K562 (cell line): ENCODE results near the gene FOXA3. TPM values are rescaled to one million over a fixed set of nuclear protein-coding genes. Genes with fewer than 3 reads are reported as not detected.

ENCODE experiments used
- ATAC-seq: fragments of 200-7000 bp; cut with Tn5 transposase; 3 replicates; pipeline ENCODE4 v1.9.1; 2020; ENCODE audit warnings: moderate library complexity
- BruUV-seq: library from RNA; stranded (reverse); fragments of 400-500 nt; replicated peaks from 2 replicates; lab custom pipeline; 2021; lab: Mats Ljungman, UMichigan
- CTCF ChIA-PET: fragments of 300-600 bp; formaldehyde crosslinking; extraction: SDS; loops from one replicate; lab custom pipeline; 2021; ENCODE audit warnings: low intra/inter-chr PET ratio; lab: Yijun Ruan, JAX
- POLR2A ChIA-PET: fragments of 300-600, 350-650 bp; sonication (Branson Sonifier 250); formaldehyde crosslinking; extraction: SDS; loops from one replicate; lab custom pipeline; 2021; ENCODE audit warnings: antibody characterized with exemption, inconsistent platforms; lab: Yijun Ruan, JAX
- DNase-seq, 4 experiments: peaks; one replicate each; pipeline versions ENCODE4 v3.0.0 to v3.0.0-alpha.2; 2011 to 2018; ENCODE audit warnings: low spot score in 3 of 4, mixed read lengths in 3 of 4; ENCODE audit errors: extremely low read depth in 1 of 4
- FAIRE-seq: peaks from 2 replicates; lab custom pipeline; 2011; peaks lifted over from hg19 to GRCh38; lab: Jason Lieb, UNC
- H2AFZ ChIP-seq: 2 replicates; pipeline ENCODE4 v1.6.0; 2011; ENCODE audit warnings: low read depth, low read length, control low read depth, inconsistent platforms
- H3K27ac ChIP-seq: fragments of 200-600 bp; 3 replicates; pipeline ENCODE4 v1.8.0; 2011; ENCODE audit warnings: low read depth, mild to moderate bottlenecking, control low read depth, inconsistent platforms, low read length, moderate library complexity, mixed read lengths; ENCODE audit errors: extremely low read depth
- H3K27me3 ChIP-seq, 2 experiments: fragments of 300-600 bp in 1 of 2; 2 replicates in 1 of 2; 3 replicates in 1 of 2; pipeline versions ENCODE4 v1.6.0 to v1.8.0; 2011; ENCODE audit warnings: inconsistent platforms in 2 of 2, low read length in 2 of 2, mild to moderate bottlenecking in 1 of 2, mixed read lengths in 1 of 2, moderate library complexity in 1 of 2; ENCODE audit not compliant: control insufficient read depth in 2 of 2, insufficient read depth in 2 of 2
- H3K36me3 ChIP-seq: fragments of 300-600 bp; 3 replicates; pipeline ENCODE4 v1.8.0; 2011; ENCODE audit warnings: mild to moderate bottlenecking, low read length, inconsistent platforms; ENCODE audit not compliant: control insufficient read depth, insufficient read depth
- H3K4me1 ChIP-seq, 2 experiments: fragments of 200-600 bp in 1 of 2; replicated peaks in 1 of 2; 2 replicates in 1 of 2; 3 replicates in 1 of 2; pipeline versions ENCODE4 v1.5.1 to v1.8.0; 2011; ENCODE audit warnings: inconsistent platforms in 2 of 2, low read length in 2 of 2, mild to moderate bottlenecking in 1 of 2, mixed read lengths in 1 of 2, moderate library complexity in 1 of 2; ENCODE audit not compliant: control insufficient read depth in 2 of 2, insufficient read depth in 2 of 2
- H3K4me2 ChIP-seq: 2 replicates; pipeline ENCODE4 v1.6.1; 2011; ENCODE audit warnings: low read length, control low read depth, inconsistent platforms, mixed read lengths; ENCODE audit not compliant: insufficient read depth
- H3K4me3 ChIP-seq: fragments of 200-600 bp; sonication (generic), shearing (Covaris generic); 2 replicates; pipeline ENCODE4 v1.5.1; 2016; ENCODE audit warnings: control low read depth, inconsistent platforms
- H3K79me2 ChIP-seq: fragments of 200-600 bp; 3 replicates; pipeline ENCODE4 v1.8.0; 2011; ENCODE audit warnings: low read length, inconsistent platforms; ENCODE audit not compliant: control insufficient read depth, insufficient read depth
- H3K9ac ChIP-seq, 2 experiments: 2 replicates each; pipeline versions ENCODE4 v1.6.0 to v1.6.1; 2011; ENCODE audit warnings: low read depth in 2 of 2, low read length in 2 of 2, control low read depth in 1 of 2, inconsistent platforms in 1 of 2, mild to moderate bottlenecking in 1 of 2, mixed read lengths in 1 of 2; ENCODE audit not compliant: insufficient read depth in 1 of 2
- H3K9me1 ChIP-seq: one replicate; pipeline ENCODE4 v1.6.0; 2011; ENCODE audit warnings: inconsistent platforms, mild to moderate bottlenecking, low read length, moderate library complexity; ENCODE audit not compliant: control insufficient read depth, insufficient read depth
- H3K9me3 ChIP-seq: replicated peaks from 2 replicates; pipeline ENCODE4 v1.5.1; 2011; ENCODE audit warnings: low read depth, low read length, inconsistent platforms; ENCODE audit not compliant: control insufficient read depth, insufficient read depth
- H4K20me1 ChIP-seq: replicated peaks from 2 replicates; pipeline ENCODE4 v1.6.1; 2011; ENCODE audit warnings: low read length, inconsistent platforms, mixed read lengths; ENCODE audit not compliant: control insufficient read depth, insufficient read depth
- MEIS2 ChIP-seq: fragments of 450-650 bp; IDR thresholded peaks from 2 replicates; pipeline ENCODE4 v1.6.1; 2014; ENCODE audit warnings: mild to moderate bottlenecking; ENCODE audit not compliant: partially characterized antibody
- MTF1 ChIP-seq: fragments of 250-450 bp; sonication (Bioruptor Pico); IDR thresholded peaks from 2 replicates; pipeline ENCODE4 v1.9.0; 2021; ENCODE audit warnings: moderate library complexity, mild to moderate bottlenecking, inconsistent platforms, borderline replicate concordance
- PKNOX1 ChIP-seq: fragments of 450-650 bp; IDR thresholded peaks from 2 replicates; pipeline ENCODE4 v1.6.1; 2016
- RREB1 ChIP-seq: fragments of 250-450 bp; sonication (Bioruptor Pico); IDR thresholded peaks from 2 replicates; pipeline ENCODE4 v1.4.0; 2020
- ZNF41 ChIP-seq: fragments of 250-450 bp; sonication (Bioruptor Pico); conservative IDR thresholded peaks from 2 replicates; pipeline ENCODE4 v1.4.0; 2020; ENCODE audit warnings: mild to moderate bottlenecking
- WGBS: fragments of 100-300 bp; shearing (Covaris generic); methylation state at CpG from one replicate; pipeline ENCODE4 v1.1.6; 2016; ENCODE audit warnings: low coverage, mixed read lengths; ENCODE audit not compliant: insufficient coverage; ENCODE audit errors: missing lambda C conversion rate; 5-methylcytosine and 5-hydroxymethylcytosine counted together
- in situ Hi-C: fragments of 300-500 bp; cut with MboI; formaldehyde crosslinking; loops from 4 replicates; pipeline ENCODE4 v1.15.0; 2018; ENCODE audit warnings: inconsistent platforms, mixed read lengths
- intact Hi-C: fragments of 100-400 bp; cut with micrococcal nuclease; formaldehyde crosslinking; loops from 2 replicates; pipeline ENCODE4 v1.14.2; 2022
- polyA plus RNA-seq, 8 experiments: library from polyadenylated mRNA; depleted of rRNA in 4 of 8; stranded (reverse) in 5 of 8; unstranded in 3 of 8; fragments of >200 nt; fragmentation: Nextera tagmentation in 2 of 8; fragmentation: Illumina TruSeq in 1 of 8; extraction: Ambion mirVana in 2 of 8; extraction: Trizol in 1 of 8; gene quantifications; 2 replicates each; pipeline versions ENCODE4 v1.2.1 to v1.2.3, GENCODE V29; 2011 to 2014; ENCODE audit warnings: inconsistent platforms in 1 of 8, missing spikeins in 1 of 8
- total RNA-seq, 7 experiments: library from RNA; depleted of rRNA in 6 of 7; stranded (reverse); fragments of >200 nt in 6 of 7; fragmentation: Illumina TruSeq in 2 of 7; extraction: Trizol in 2 of 7; gene quantifications; 2 replicates each; pipeline versions ENCODE4 v1.2.1 to v1.2.3, GENCODE V29; 2011 to 2021; ENCODE audit warnings: low replicate concordance in 1 of 7

FOXA3 gene
- total and polyA plus RNA-seq, 9 of the 15 experiments (the other 6 are each of a cell fraction or from before 2014, with no cell fraction given), result 1.3 to 15.5 (median 4.7) TPM

GRCh38 chr19:45920458-45920857, 56.3 kb downstream of the FOXA3 start:
- ATAC-seq, result peak; percentile 45; the same call in 1 of the 3 replicates
- in situ Hi-C loops, result no loop called here
- Histone ChIP-seq H4K20me1 (no peaks in the 10 kb centered on the region), H3K9ac (peak overlapping the region in 1 of 2 experiments; percentile 65; a peak in 1 of 4 replicates), H2AFZ (peak overlapping the region; percentile 76), H3K9me1 (no peaks in the 10 kb centered on the region), H3K9me3 (no peaks in the 10 kb centered on the region), H3K27me3 (peaks cover 17 to 20% of the 10 kb centered on the region in 2 experiments; a peak in 4 of 5 replicates), H3K36me3 (no peaks in the 10 kb centered on the region), H3K79me2 (no peaks in the 10 kb centered on the region), H3K27ac (no peak overlapping the region), H3K4me3 (no peak overlapping the region), H3K4me2 (peak overlapping the region; percentile 49), H3K4me1 (peaks cover 5 to 7% of the 10 kb centered on the region in 2 experiments; a peak in 3 of 5 replicates)
- ChIA-PET CTCF (interaction anchor here (0.6 kb wide), 1 partner anchor 40 kb away, joined by 3 read pairs; no protein-coding TSS in a partner anchor), POLR2A (interaction anchor here (0.5 kb wide), 1 partner anchor 79 kb away, joined by 3 read pairs; no protein-coding TSS in a partner anchor)
- DNase-seq, result peak in 1 of 4 experiments; percentile 31
- intact Hi-C loops, result no loop called here
- FAIRE-seq, result no peak
- TF ChIP-seq RREB1 (no peak), MTF1 (no peak), MEIS2 (peak; percentile 74), ZNF41 (CRISPR knock-in tag) (no peak), PKNOX1 (peak; percentile 64)
- whole genome bisulfite sequencing, result 9% methylated on average over 7 of the region's 8 CpGs
- BruUV-seq, result no TSS peak
